ENCODE measurements around the gene FLNC. TPM values are rescaled to one million over a fixed set of nuclear protein-coding genes. Genes with fewer than 3 reads are reported as not detected.

FLNC gene
- total and polyA plus RNA-seq, 9 of the 15 experiments (the other 6 are each of a cell fraction or from before 2014, with no cell fraction given), result 0.90 to 155 (median 28.8) TPM

- TF ChIP-seq AFF1 (IDR thresholded peaks at IDR 0.05; ENCODE audit: low read depth in 1 of 2, partially characterized antibody in 2 of 2) (no peak), MECOM (CRISPR knock-in tag; IDR thresholded peaks at IDR 0.05) (no peak), NBN (IDR thresholded peaks at IDR 0.05; ENCODE audit: low read depth) (no peak), HMGN3 (IDR thresholded peaks at IDR 0.05; ENCODE audit: borderline replicate concordance, extremely low read depth, insufficient read length, low read depth, low read length) (peak; percentile 40), ZNF239 (CRISPR knock-in tag; IDR thresholded peaks at IDR 0.05) (no peak), TSC22D4 (tag; IDR thresholded peaks at IDR 0.05) (no peak), BDP1 (IDR thresholded peaks at IDR 0.05; ENCODE audit: insufficient read depth, insufficient read length) (no peak)
Observed at GRCh38 chr7:128852537-128853254, 22.5 kb downstream of the FLNC start (continued).
